GM12864 (cell line): Measurements from ENCODE around the gene LPIN3.
A peak's percentile ranks its signal among the peaks of the same experiment; 100 is the strongest.

Experiments used
- DNase-seq: peaks from one replicate; pipeline ENCODE4 v3.0.0-alpha.2; 2011; ENCODE audit warnings: low read depth
- H3K4me3 ChIP-seq: 2 replicates; pipeline ENCODE4 v1.5.1; 2011; ENCODE audit warnings: mild to moderate bottlenecking, low read depth, low read length, control low read depth
- TF ChIP-seq, protein P1 (sequence below): IDR thresholded peaks from 2 replicates; pipeline ENCODE4 v1.5.1; 2011; ENCODE audit warnings: low read depth, mild to moderate bottlenecking, moderate library complexity, low read length, control low read depth, inconsistent platforms; ENCODE audit errors: missing control alignments

LPIN3 gene

GRCh38 chr20:41314386-41314785 lies 26.2 kb upstream of the LPIN3 start:
- DNase-seq = no peak
- no peak overlapping the region for H3K4me3 ChIP-seq
- TF ChIP-seq, protein P1, sequence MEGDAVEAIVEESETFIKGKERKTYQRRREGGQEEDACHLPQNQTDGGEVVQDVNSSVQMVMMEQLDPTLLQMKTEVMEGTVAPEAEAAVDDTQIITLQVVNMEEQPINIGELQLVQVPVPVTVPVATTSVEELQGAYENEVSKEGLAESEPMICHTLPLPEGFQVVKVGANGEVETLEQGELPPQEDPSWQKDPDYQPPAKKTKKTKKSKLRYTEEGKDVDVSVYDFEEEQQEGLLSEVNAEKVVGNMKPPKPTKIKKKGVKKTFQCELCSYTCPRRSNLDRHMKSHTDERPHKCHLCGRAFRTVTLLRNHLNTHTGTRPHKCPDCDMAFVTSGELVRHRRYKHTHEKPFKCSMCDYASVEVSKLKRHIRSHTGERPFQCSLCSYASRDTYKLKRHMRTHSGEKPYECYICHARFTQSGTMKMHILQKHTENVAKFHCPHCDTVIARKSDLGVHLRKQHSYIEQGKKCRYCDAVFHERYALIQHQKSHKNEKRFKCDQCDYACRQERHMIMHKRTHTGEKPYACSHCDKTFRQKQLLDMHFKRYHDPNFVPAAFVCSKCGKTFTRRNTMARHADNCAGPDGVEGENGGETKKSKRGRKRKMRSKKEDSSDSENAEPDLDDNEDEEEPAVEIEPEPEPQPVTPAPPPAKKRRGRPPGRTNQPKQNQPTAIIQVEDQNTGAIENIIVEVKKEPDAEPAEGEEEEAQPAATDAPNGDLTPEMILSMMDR = no peak

GRCh38 chr20:41316051-41316450 lies 24.6 kb upstream of the LPIN3 start:
- H3K4me3 ChIP-seq = no peak overlapping the region; the same call in 1 of the 2 replicates
- no peak for DNase-seq
- TF ChIP-seq, protein P1 = no peak

DNA sequence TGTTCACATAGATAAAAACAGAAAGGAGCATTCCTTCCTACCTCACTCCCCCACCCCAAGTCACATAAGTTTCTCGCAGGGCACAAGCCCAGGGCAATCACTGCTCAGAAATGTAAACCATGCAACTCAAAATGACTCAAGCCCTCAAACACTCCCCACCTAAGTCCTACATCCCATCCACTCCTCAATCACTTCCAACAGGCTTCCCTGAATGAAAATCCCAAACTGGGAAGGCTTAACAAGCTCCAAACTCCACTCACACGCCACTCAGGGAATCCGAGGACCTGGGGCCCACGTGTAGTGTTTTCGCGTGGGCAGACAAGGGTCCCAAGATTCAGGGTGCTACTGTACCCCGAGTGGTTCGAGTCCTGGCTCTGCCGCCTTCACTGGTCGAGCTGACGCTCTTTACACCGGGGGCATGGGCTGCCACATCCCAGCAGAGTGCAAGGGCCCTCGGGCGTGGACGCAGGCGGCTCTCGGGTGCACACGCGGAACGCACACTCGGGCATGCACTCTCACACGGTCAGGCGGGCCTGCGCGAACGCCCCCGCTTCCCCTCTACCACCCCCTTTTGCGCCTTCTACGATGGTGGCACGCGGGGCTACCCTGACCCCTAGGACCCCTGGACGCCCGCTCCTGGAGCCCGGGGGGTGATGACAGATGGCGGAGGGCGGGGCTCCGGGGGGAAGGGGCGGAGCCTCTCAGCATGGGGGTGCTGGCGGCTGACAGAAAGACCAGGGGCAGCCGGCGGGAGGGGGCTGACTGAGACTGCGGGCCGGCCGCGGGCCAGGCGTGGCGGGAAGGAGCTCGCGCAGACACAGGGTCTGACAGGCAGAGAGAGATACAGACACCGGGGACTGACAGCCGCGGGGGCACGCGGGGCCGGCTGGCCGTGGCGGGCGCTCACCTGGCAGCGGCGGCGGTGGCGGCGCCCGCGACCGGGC lies 23.7 kb upstream of the LPIN3 start:
- no peak for DNase-seq
- TF ChIP-seq, protein P1 = no peak
- H3K4me3 ChIP-seq = peak overlapping the region; percentile 93

GRCh38 chr20:41317546-41318270 lies 22.9 kb upstream of the LPIN3 start, which contains the start of gene ZHX3:
Gene ZHX3, minus strand, starts transcription at chr20:41317731. Its CDS starts 112,815 bp downstream, at chr20:41204916.
- peak; percentile 87 for DNase-seq
- H3K4me3 ChIP-seq = peak within 1 kb of the TSS; percentile 93
- TF ChIP-seq, protein P1 = no peak

DNA sequence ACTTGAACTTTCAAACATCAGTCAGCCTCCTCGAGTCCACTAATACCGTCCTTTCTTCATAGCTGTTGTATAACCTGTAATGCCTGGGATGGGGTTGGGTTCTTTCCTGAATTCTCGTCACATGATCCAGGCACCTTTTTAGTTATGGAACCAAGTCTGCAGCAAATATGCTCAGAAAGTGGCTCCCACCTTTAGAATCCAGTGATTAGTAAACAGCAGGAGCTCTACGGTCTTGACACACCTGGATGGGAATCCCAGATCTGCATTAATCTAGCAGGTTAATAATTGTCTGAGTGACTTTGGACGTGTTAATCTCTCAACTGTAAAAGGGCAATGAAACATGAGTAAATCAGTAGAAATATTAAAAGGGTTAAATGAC lies 22.4 kb upstream of the LPIN3 start:
- peak overlapping the region; percentile 93; the same call in 1 of the 2 replicates for H3K4me3 ChIP-seq
- no peak for DNase-seq
- TF ChIP-seq, protein P1 = no peak

DNA sequence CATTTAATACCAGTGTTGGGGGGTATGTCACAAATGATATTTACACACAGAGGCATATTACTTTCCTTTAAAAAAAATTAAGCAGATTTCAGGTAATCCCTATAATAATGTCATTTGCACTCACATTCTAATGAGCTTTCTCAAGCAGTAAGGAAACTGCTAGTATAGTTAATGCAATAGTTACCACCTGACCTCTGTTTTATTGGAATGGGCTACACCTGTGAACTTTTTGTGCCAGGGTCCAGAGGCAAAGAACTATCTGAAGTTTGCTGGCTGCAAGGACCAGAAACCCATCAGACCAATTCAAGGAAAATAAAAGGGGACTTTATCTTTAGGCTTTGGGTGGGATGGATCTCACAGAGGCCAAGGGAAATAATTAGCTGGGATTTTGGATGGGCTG lies 20.2 kb upstream of the LPIN3 start:
- H3K4me3 ChIP-seq = no peak overlapping the region
- TF ChIP-seq, protein P1 = no peak
- DNase-seq = no peak
